Measurements from ENCODE around the gene FMO5. TPM values are rescaled to one million over a fixed set of nuclear protein-coding genes. Genes with fewer than 3 reads are reported as not detected.

FMO5 gene
- total and polyA plus RNA-seq, 4 donors = 36.0 to 152 (median 99.1) TPM

DNA sequence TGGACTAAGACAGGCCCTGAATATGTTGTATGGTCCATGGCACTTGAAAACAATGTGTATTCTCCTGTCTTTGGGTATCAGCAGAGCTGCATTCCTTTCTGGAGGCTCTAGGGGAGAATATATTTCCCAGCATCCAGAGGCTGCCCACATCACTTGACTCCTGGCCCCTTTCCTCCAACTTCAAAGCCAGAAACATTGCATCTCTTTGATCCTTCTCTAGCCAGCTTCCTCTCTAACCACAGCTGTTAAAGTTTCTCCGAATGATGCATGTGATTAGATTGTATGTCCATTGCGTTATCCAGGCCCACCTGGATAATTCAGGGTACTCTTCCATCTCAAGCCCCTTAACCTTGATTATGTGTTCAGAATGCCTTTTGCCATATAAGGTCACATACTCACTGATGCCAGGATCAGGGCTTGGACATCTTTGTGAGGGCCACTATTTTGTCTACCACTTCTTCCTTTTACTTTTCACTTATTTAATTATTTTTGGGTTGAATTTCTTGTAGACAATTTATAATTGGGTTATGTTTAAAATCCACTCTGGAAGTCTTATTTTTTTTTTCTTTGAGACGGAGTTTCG, 22.6 kb upstream of the FMO5 start:
- DNase-seq (ENCODE audit: low spot score) = no peak
- Histone ChIP-seq H3K27ac (ENCODE audit: low read depth in 1 of 2, low read length in 2 of 2) (no peak overlapping the region), H3K9ac (ENCODE audit: low read depth in 1 of 2, low read length in 2 of 2) (no peak overlapping the region), H3K4me3 (ENCODE audit: low read depth in 1 of 3, low read length in 3 of 3) (no peak overlapping the region), H3K27me3 (ENCODE audit: control insufficient read depth in 4 of 4, insufficient read depth in 4 of 4, low read length in 3 of 4) (no peaks in the 10 kb centered on the region), H3K36me3 (ENCODE audit: control insufficient read depth in 4 of 4, insufficient read depth in 3 of 4, low read depth in 1 of 4, low read length in 3 of 4) (no peaks in the 10 kb centered on the region), H3K4me1 (ENCODE audit: control insufficient read depth in 4 of 4, insufficient read depth in 4 of 4, low read length in 3 of 4) (peaks cover 0 to 16% (median 10%) of the 10 kb centered on the region in 4 donors), H3K9me3 (ENCODE audit: control insufficient read depth in 4 of 4, low read length in 3 of 4) (no peaks in the 10 kb centered on the region)
- TF ChIP-seq, protein P1, sequence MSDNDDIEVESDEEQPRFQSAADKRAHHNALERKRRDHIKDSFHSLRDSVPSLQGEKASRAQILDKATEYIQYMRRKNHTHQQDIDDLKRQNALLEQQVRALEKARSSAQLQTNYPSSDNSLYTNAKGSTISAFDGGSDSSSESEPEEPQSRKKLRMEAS (IDR thresholded peaks at IDR 0.05) = no peak
- no peak for TF ChIP-seq GABPA (IDR thresholded peaks at IDR 0.05 in 1 of 2, conservative IDR thresholded peaks at IDR 0.05 in 1 of 2)
- WGBS = 94% methylated on average over 4 of the region's 4 CpGs

DNA sequence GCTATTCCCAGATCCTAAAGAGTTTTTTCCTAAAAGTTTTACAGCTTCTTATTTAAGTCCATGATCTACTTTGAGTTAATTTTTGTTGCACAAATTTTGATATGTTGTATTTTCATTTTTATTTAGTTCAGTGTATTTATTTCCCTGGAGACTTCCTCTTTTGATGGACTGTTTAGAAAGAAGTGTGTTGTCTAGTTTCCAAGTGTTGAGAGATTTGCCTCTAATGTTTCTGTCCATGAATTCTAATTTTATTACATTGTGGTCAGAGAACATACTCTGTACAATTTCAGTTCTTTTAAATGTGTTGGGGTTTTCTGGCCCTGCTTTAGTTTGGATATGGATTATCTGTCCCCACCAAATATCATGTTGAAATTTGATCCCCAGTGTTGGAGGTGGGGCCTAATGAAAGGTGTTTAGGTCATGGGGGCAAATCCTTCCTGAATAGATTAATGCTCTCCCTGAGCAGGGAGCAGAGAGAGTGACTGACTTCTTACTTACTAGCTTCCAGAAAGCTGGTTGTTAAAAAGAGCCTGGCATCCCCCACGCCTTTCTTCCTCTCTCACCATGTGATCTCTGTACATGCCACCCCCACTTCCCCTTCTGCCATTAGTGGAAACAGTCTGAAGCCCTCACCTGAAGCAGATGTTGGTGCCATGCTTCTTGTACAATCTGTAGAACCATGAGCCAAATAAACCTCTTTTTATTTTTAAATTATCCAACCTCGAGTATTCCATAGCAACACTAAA, 21.9 kb upstream of the FMO5 start:
- H3K4me1 ChIP-seq (ENCODE audit: control insufficient read depth in 4 of 4, insufficient read depth in 4 of 4, low read length in 3 of 4) = peaks cover 0 to 17% (median 10%) of the 10 kb centered on the region in 4 donors
- no peaks in the 10 kb centered on the region for H3K36me3 ChIP-seq (ENCODE audit: control insufficient read depth in 4 of 4, insufficient read depth in 3 of 4, low read depth in 1 of 4, low read length in 3 of 4)
- no peak overlapping the region for H3K27ac ChIP-seq (ENCODE audit: low read depth in 1 of 2, low read length in 2 of 2)
- no peak for TF ChIP-seq YY1 (IDR thresholded peaks at IDR 0.05)
- TF ChIP-seq FOXA2 (IDR thresholded peaks at IDR 0.05) = no peak
- TF ChIP-seq, protein P2, sequence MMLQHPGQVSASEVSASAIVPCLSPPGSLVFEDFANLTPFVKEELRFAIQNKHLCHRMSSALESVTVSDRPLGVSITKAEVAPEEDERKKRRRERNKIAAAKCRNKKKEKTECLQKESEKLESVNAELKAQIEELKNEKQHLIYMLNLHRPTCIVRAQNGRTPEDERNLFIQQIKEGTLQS (IDR thresholded peaks at IDR 0.05) = no peak
- TF ChIP-seq NR2F2 (IDR thresholded peaks at IDR 0.05) = no peak
- no peak for TF ChIP-seq HNF4A (conservative IDR thresholded peaks at IDR 0.05)
- TF ChIP-seq RXRA (IDR thresholded peaks at IDR 0.05) = no peak
- TF ChIP-seq, protein P3, sequence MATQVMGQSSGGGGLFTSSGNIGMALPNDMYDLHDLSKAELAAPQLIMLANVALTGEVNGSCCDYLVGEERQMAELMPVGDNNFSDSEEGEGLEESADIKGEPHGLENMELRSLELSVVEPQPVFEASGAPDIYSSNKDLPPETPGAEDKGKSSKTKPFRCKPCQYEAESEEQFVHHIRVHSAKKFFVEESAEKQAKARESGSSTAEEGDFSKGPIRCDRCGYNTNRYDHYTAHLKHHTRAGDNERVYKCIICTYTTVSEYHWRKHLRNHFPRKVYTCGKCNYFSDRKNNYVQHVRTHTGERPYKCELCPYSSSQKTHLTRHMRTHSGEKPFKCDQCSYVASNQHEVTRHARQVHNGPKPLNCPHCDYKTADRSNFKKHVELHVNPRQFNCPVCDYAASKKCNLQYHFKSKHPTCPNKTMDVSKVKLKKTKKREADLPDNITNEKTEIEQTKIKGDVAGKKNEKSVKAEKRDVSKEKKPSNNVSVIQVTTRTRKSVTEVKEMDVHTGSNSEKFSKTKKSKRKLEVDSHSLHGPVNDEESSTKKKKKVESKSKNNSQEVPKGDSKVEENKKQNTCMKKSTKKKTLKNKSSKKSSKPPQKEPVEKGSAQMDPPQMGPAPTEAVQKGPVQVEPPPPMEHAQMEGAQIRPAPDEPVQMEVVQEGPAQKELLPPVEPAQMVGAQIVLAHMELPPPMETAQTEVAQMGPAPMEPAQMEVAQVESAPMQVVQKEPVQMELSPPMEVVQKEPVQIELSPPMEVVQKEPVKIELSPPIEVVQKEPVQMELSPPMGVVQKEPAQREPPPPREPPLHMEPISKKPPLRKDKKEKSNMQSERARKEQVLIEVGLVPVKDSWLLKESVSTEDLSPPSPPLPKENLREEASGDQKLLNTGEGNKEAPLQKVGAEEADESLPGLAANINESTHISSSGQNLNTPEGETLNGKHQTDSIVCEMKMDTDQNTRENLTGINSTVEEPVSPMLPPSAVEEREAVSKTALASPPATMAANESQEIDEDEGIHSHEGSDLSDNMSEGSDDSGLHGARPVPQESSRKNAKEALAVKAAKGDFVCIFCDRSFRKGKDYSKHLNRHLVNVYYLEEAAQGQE (IDR thresholded peaks at IDR 0.05) = no peak
- TF ChIP-seq JUND (IDR thresholded peaks at IDR 0.05) = no peak
- TF ChIP-seq RAD21 (IDR thresholded peaks at IDR 0.05) = no peak
- TF ChIP-seq HNF4G (IDR thresholded peaks at IDR 0.05) = no peak
- TF ChIP-seq, protein P4, sequence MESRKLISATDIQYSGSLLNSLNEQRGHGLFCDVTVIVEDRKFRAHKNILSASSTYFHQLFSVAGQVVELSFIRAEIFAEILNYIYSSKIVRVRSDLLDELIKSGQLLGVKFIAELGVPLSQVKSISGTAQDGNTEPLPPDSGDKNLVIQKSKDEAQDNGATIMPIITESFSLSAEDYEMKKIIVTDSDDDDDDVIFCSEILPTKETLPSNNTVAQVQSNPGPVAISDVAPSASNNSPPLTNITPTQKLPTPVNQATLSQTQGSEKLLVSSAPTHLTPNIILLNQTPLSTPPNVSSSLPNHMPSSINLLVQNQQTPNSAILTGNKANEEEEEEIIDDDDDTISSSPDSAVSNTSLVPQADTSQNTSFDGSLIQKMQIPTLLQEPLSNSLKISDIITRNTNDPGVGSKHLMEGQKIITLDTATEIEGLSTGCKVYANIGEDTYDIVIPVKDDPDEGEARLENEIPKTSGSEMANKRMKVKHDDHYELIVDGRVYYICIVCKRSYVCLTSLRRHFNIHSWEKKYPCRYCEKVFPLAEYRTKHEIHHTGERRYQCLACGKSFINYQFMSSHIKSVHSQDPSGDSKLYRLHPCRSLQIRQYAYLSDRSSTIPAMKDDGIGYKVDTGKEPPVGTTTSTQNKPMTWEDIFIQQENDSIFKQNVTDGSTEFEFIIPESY (IDR thresholded peaks at IDR 0.05) = no peak
- TF ChIP-seq SP1 (IDR thresholded peaks at IDR 0.05) = no peak
- TF ChIP-seq FOXA1 (IDR thresholded peaks at IDR 0.05) = no peak
- no peak overlapping the region for H3K9ac ChIP-seq (ENCODE audit: low read depth in 1 of 2, low read length in 2 of 2)
- H3K4me3 ChIP-seq (ENCODE audit: low read depth in 1 of 3, low read length in 3 of 3) = no peak overlapping the region
- no peak for DNase-seq (ENCODE audit: low spot score)
- no peaks in the 10 kb centered on the region for H3K27me3 ChIP-seq (ENCODE audit: control insufficient read depth in 4 of 4, insufficient read depth in 4 of 4, low read length in 3 of 4)
- no peaks in the 10 kb centered on the region for H3K9me3 ChIP-seq (ENCODE audit: control insufficient read depth in 4 of 4, low read length in 3 of 4)
- WGBS = 80% methylated on average over 2 of the region's 2 CpGs

Data from liver (tissue), 9 donors.